Measurements from ENCODE around the gene CBX8.

Gene CBX8

DNA sequence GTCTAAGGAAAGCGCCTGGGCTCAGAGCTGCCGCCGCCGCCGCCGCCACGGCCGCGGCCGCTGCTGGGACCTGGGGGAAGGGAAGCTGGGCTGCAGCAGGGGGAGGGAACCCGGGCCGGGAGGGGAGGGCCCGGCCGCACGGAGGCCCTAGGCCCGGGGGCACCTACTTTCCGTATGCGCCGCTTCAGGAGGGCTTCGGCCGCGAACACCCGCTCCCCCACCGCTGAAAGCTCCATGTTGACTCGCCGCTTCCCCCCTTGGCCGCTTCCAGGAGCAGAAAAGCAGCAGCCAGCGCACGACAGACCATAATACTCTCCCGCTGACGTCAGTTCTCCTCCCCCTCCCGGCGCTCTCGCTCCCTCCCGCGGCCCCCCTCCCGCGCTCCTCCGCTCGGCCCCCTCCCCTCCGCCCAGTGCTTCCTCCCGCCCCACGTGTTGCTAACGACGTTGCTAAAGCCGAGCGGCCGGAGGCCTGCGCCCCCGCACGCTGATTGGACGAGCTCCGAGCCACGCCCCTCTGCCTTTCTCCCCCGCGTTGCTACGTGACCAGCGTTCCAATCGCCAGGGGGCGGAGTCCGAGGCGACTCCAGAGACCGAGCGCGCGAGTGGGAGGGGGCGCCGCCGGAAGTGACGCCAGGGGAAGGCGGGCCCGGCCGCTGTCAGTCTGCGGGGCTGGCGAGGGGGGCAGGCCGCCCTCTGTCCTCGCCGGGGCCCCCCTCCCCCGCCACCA is at the start of gene CBX8:
TSS of gene CBX8 (minus strand) at position 315 of the 729 bp plus-strand sequence. CDS start at position 236, 79 bp downstream.
- peak; percentile 97 to 99 (median 98) for DNase-seq

- no peak for DNase-seq
Measured at GRCh38 chr17:79845601-79845949, 48.7 kb upstream of the CBX8 start.

- DNase-seq: peak in 1 of 4 experiments; percentile 32
Measured at GRCh38 chr17:79844869-79845600, 48.2 kb upstream of the CBX8 start.

DNA sequence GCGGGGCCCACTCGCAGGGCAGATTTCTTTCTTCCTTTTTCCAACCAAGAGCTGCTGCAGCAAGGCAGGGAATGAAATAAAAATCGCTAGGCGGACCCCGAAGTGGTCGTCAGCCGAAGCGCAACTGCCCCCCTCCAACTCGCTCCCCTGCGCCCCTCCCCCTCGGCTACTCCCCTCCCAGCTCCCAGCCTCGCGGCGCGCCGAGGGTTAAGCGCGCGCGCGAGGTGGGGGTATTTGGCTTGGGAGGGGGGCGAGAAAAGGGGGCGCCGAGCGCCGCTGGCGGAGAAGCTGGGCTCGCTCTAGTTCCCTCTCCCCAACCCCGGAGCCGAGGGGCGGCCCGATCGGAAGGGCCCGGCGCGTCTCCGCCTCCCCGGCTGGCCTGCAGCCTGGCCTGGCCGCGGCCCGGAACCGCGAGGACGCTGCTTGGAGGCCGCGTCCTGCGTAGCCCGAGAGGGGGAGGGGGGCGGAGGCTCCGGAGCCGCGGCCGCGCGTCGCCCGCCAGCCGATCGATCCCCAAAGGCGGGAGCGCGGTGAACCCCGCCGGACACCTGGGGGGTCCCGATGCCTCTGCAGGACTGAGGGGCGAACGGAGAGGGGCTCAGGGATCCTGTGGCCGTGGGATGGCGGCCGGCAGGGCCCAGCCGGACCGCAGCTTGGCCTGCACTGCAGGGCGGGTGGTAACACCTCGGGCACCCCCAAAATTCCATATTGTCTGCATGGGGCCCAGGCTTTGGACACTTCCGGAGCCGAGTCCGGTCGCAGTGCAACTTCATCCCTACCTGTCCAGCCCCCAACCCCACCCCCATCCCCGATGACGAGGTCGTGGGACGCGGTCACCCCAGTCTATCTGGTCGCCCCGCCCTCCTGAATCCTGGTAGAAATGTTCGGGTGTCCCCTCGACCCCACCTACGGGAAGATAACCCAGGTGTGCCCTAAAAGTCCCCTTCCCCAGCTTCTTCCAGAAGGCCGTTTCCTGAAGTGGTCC is 47.2 kb upstream of the CBX8 start:
- no peak for DNase-seq

DNA sequence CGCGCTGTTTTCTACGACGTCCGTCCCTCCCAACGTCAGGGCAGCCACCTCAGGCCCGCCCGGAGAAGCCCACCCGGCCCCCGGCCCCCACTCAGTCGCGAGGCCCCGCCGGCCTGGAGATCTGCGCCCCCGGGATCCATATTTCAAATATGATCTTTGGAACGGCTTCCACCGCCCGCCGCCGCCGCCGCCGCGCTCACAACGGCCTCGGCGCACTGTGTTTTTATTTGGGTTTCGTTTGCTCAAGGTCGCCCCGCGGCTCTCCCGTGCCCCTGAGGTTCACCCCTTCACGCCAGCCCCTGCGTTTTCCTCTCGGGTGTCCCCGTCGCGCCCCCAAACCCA is 46.6 kb upstream of the CBX8 start:
- DNase-seq: no peak

DNA sequence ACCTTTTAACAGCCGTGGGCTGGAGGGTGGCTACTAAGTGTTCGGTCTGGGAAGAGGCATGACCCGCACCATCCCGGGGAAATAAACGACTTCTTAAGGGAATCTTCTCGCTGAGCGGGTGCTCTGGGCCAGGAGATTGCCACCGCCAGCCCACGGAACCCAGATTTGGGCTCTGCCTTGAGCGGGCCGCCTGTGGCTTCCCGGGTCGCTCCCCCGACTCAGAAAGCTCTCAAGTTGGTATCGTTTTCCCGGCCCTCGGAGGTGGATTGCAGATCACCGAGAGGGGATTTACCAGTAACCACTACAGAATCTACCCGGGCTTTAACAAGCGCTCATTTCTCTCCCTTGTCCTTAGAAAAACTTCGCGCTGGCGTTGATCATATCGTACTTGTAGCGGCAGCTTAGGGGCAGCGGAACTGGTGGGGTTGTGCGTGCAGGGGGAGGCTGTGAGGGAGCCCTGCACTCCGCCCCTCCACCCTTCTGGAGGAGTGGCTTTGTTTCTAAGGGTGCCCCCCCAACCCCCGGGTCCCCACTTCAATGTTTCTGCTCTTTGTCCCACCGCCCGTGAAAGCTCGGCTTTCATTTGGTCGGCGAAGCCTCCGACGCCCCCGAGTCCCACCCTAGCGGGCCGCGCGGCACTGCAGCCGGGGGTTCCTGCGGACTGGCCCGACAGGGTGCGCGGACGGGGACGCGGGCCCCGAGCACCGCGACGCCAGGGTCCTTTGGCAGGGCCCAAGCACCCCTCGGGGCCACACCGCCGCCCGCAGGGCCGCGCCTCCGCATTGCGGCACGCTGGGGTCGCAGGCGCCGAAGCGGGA is 46.0 kb upstream of the CBX8 start:
- DNase-seq: no peak

GRCh38 chr17:79842136-79842655 is 45.3 kb upstream of the CBX8 start:
- no peak for DNase-seq

GRCh38 chr17:79841369-79842135 is 44.7 kb upstream of the CBX8 start:
- DNase-seq: no peak

GRCh38 chr17:79840989-79841286 is 44.1 kb upstream of the CBX8 start:
- no peak for DNase-seq

DNA sequence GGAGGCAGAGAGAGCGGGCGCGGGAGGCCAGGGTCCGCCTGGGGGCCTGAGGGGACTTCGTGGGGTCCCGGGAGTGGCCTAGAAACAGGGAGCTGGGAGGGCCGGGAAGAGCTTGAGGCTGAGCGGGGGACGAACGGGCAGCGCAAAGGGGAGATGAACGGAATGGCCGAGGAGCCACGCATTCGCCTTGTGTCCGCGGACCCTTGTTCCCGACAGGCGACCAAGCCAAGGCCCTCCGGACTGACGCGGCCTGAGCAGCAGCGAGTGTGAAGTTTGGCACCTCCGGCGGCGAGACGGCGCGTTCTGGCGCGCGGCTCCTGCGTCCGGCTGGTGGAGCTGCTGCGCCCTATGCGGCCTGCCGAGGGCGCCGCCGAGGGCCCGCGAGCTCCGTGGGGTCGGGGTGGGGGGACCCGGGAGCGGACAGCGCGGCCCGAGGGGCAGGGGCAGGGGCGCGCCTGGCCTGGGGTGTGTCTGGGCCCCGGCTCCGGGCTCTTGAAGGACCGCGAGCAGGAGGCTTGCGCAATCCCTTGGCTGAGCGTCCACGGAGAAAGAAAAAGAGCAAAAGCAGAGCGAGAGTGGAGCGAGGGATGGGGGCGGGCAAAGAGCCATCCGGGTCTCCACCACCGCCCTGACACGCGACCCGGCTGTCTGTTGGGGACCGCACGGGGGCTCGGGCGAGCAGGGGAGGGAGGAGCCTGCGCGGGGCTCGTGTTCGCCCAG is 43.6 kb upstream of the CBX8 start:
- peak in 1 of 4 experiments; percentile 20 for DNase-seq

DNA sequence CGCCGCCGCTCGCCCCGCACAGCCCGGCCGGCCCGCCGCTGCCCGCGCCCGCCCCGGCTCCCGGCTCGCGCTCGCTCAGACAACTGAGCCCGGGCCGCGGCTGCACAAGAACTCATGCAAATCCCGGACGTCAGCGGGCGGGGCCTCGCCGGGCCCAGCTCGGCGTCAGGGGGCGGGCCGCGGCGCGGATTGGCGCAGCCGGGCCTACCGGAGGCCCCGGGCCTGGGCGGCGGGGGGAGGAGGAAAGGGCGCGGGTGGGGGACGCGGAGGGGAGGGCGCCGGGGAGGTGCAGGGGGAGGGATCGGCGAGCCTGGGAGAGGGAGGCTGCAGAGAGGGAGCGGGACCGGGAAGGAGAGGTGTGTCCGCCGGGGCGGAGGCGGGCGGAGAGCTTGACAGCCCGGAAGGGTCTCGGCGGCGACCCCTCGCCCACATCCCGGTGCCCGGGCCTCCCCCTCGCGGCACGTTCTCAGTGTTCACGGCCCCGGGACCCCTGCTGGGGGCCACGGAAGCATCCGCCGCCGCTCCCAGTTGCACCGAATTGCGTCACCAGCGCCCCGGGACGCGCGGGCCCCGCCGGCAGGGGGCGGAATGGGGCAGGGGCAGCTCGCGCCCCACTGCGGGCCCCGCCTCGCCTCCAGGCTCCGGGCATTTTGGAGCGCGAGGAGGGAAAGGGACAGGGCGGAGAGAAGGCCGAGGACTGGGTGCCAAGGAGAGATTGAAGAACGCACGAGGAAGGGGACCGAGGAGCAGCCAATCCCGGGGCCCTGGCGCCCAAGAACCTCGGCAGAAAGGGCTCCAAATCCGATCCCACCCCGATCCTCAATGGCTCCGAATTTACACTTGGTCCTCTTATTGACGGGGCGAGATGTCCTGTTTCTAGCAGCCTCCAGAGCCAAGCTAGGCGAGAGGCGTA is 42.7 kb upstream of the CBX8 start, which contains the start of gene CBX4:
TSS of gene CBX4 (minus strand) at position 85 of the 913 bp plus-strand sequence. CDS start 189 bp downstream, outside the sequence.
- peak; percentile 51 to 90 (median 72) for DNase-seq

- DNase-seq: peak in 2 of 4 experiments; percentile 36 to 52
Measured at GRCh38 chr17:79838522-79839274, 41.8 kb upstream of the CBX8 start.

GRCh38 chr17:79837888-79838521 is 41.1 kb upstream of the CBX8 start:
- peak in 2 of 4 experiments; percentile 35 to 42 for DNase-seq

GRCh38 chr17:79836972-79837887 is 40.4 kb upstream of the CBX8 start:
- DNase-seq: no peak

GRCh38 chr17:79836510-79836971 is 39.7 kb upstream of the CBX8 start:
- no peak for DNase-seq

GRCh38 chr17:79835953-79836509 is 39.2 kb upstream of the CBX8 start:
- DNase-seq: no peak

DNA sequence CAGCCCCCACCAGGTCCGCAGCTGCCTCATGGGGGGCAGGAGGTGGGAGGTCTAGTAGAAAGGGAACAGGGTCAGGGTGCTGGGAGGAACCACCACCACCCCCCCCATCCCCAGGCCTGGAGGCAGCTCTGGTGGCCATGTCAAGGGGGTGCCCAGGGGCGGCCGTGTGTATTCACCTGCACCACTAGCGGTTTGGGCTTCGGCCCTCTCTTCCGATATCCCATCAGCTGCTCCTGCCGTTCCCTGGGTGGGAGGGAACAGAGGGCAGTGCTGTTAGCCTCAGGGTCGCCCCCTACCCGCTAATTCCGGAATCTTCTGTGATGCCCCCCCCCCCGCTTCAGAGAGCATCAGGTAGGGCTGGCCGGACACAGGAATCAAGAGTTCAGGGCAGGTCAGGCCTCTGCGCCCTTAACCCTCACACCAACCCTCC is 38.6 kb upstream of the CBX8 start:
- DNase-seq: no peak

Data from activated naive CD4-positive, alpha-beta T cell (primary cell).